SU-DHL-6 (cell line): Measurements from ENCODE around the gene ZCCHC7.
A peak's percentile ranks its signal among the peaks of the same experiment; 100 is the strongest.
"Not testable (repeated sequence)": the region's sequence is repeated elsewhere in the genome, so short reads cannot be mapped to it uniquely, and the experiment has no call there.

ENCODE experiments used
- H2AFZ ChIP-seq: fragments of 200-600 bp; sonication (generic); 2 replicates; pipeline ENCODE4 v1.6.1; 2014; ENCODE audit warnings: low read depth, mild to moderate bottlenecking, moderate library complexity, mixed read lengths, antibody characterized with exemption, low read length; ENCODE audit not compliant: severe bottlenecking
- H3F3A ChIP-seq: fragments of 200-600 bp; shearing (Covaris generic); 2 replicates; pipeline ENCODE4 v1.6.0; 2016; ENCODE audit warnings: antibody characterized with exemption, mild to moderate bottlenecking; ENCODE audit not compliant: insufficient read depth
- H3K27ac ChIP-seq: fragments of 200-600 bp; sonication (generic); 2 replicates; pipeline ENCODE4 v1.5.1; 2016; ENCODE audit warnings: low read depth, mild to moderate bottlenecking, low read length, moderate library complexity, mixed read lengths
- H3K27me3 ChIP-seq: fragments of 200-600 bp; sonication (generic), shearing (Covaris generic); 2 replicates; pipeline ENCODE4 v1.6.0; 2014; ENCODE audit warnings: mild to moderate bottlenecking, low read length
- H3K36me3 ChIP-seq: fragments of 200-600 bp; sonication (generic); 2 replicates; pipeline ENCODE4 v1.6.1; 2014; ENCODE audit warnings: mild to moderate bottlenecking, low read length, mixed read lengths
- H3K4me2 ChIP-seq: fragments of 300-600, 200-600 bp; shearing (Covaris generic), sonication (generic); 2 replicates; pipeline ENCODE4 v1.6.0; 2014; ENCODE audit warnings: low read length, low read depth, mild to moderate bottlenecking; ENCODE audit not compliant: poor library complexity, severe bottlenecking
- H3K4me3 ChIP-seq: fragments of 200-600 bp; sonication (generic); 2 replicates; pipeline ENCODE4 v1.5.1; 2014; ENCODE audit warnings: antibody characterized with exemption, low read length, mild to moderate bottlenecking, mixed read lengths; ENCODE audit not compliant: insufficient read depth, poor library complexity, severe bottlenecking
- H3K79me2 ChIP-seq: fragments of 200-600 bp; sonication (generic); 2 replicates; pipeline ENCODE4 v1.6.1; 2014; ENCODE audit warnings: mild to moderate bottlenecking, low read length, moderate library complexity; ENCODE audit not compliant: insufficient read depth
- H3K9ac ChIP-seq: fragments of 200-600 bp; sonication (generic); 2 replicates; pipeline ENCODE4 v1.7.0; 2014; ENCODE audit warnings: mild to moderate bottlenecking, low read length
- H3K9me2 ChIP-seq: fragments of 200-600 bp; sonication (generic); replicated peaks from 2 replicates; pipeline ENCODE4 v1.6.1; 2014; ENCODE audit warnings: low read length; ENCODE audit not compliant: insufficient read depth
- H3K9me3 ChIP-seq: fragments of 200-600 bp; sonication (generic); 2 replicates; pipeline ENCODE4 v1.6.1; 2014; ENCODE audit warnings: low read length, mixed read lengths; ENCODE audit not compliant: insufficient read depth
- H4K20me1 ChIP-seq: fragments of 200-600 bp; sonication (generic); 2 replicates; pipeline ENCODE4 v1.6.1; 2014; ENCODE audit warnings: low read depth, mild to moderate bottlenecking, antibody characterized with exemption, low read length, moderate library complexity, mixed read lengths
- CTCF ChIP-seq: fragments of 200-600 bp; sonication (generic); IDR thresholded peaks from one replicate; pipeline ENCODE4 v1.5.1; 2017; ENCODE audit warnings: antibody characterized with exemption, mild to moderate bottlenecking, low read length, moderate library complexity; ENCODE audit not compliant: insufficient read depth, poor library complexity, severe bottlenecking
- EZH2phosphoT487 ChIP-seq: fragments of 200-600 bp; sonication (generic), shearing (Covaris generic); conservative IDR thresholded peaks from 2 replicates; pipeline ENCODE4 v1.6.1; 2018; ENCODE audit warnings: mild to moderate bottlenecking, antibody characterized with exemption, low read length, moderate library complexity, mixed read lengths

ZCCHC7 gene

GRCh38 chr9:37202091-37202490, 81.7 kb downstream of the ZCCHC7 start:
- peak overlapping the region; percentile 0 for H3K4me2 ChIP-seq
- H3K79me2 ChIP-seq, result peaks cover 74% of the 10 kb centered on the region
- H2AFZ ChIP-seq, result no peak overlapping the region
- peaks cover 59% of the 10 kb centered on the region for H3F3A ChIP-seq
- H4K20me1 ChIP-seq, result no peaks in the 10 kb centered on the region
- H3K9me2 ChIP-seq, result no peaks in the 10 kb centered on the region
- H3K4me3 ChIP-seq, result no peak overlapping the region
- H3K36me3 ChIP-seq, result peaks cover 42% of the 10 kb centered on the region
- TF ChIP-seq CTCF, result no peak
- TF ChIP-seq EZH2phosphoT487, result no peak
- H3K9me3 ChIP-seq, result peaks cover 7% of the 10 kb centered on the region; the same call in 1 of the 2 replicates
- no peak overlapping the region for H3K9ac ChIP-seq
- peak overlapping the region; percentile 97 for H3K27ac ChIP-seq
- H3K27me3 ChIP-seq, result no peaks in the 10 kb centered on the region

GRCh38 chr9:37203456-37203855, 83.1 kb downstream of the ZCCHC7 start:
- not testable (repeated sequence) for H3K9me2 ChIP-seq, H3K27me3 ChIP-seq, H3K9ac ChIP-seq, H3K9me3 ChIP-seq, H4K20me1 ChIP-seq, H2AFZ ChIP-seq, H3K4me3 ChIP-seq, H3K4me2 ChIP-seq
- Histone ChIP-seq H3K27ac (peak overlapping the region; percentile 83), H3F3A (peaks cover 59% of the 10 kb centered on the region), H3K79me2 (peaks cover 87% of the 10 kb centered on the region), H3K36me3 (peaks cover 49% of the 10 kb centered on the region)

- Histone ChIP-seq H3K4me2 (peak overlapping the region; percentile 58), H3K9ac (peak overlapping the region; percentile 39), H3K36me3 (peaks cover 46% of the 10 kb centered on the region), H3K27me3 (no peaks in the 10 kb centered on the region), H3K79me2 (peaks cover 96% of the 10 kb centered on the region), H3K4me3 (no peak overlapping the region), H2AFZ (no peak overlapping the region), H3F3A (peaks cover 64% of the 10 kb centered on the region), H3K9me3 (peaks cover 7% of the 10 kb centered on the region; the same call in 1 of the 2 replicates), H4K20me1 (no peaks in the 10 kb centered on the region), H3K27ac (peak overlapping the region; percentile 83), H3K9me2 (no peaks in the 10 kb centered on the region)
- no peak for TF ChIP-seq EZH2phosphoT487
- no peak for TF ChIP-seq CTCF
Observed at GRCh38 chr9:37206121-37206620, 85.8 kb downstream of the ZCCHC7 start.

- peak overlapping the region; percentile 58 for H3K4me2 ChIP-seq
- peaks cover 36% of the 10 kb centered on the region for H3K36me3 ChIP-seq
Observed at GRCh38 chr9:37209431-37210386, 89.3 kb downstream of the ZCCHC7 start.

More at GRCh38 chr9:37209431-37210386, 89.3 kb downstream of the ZCCHC7 start:
- TF ChIP-seq EZH2phosphoT487 (no peak), CTCF (no peak)
- H3K9me2 ChIP-seq, result no peaks in the 10 kb centered on the region
- H3K27me3 ChIP-seq, result no peaks in the 10 kb centered on the region
- no peaks in the 10 kb centered on the region for H4K20me1 ChIP-seq
- no peaks in the 10 kb centered on the region for H3K9me3 ChIP-seq
- peaks cover 75% of the 10 kb centered on the region for H3F3A ChIP-seq
- no peak overlapping the region for H2AFZ ChIP-seq
- H3K9ac ChIP-seq, result peak overlapping the region; percentile 33
- peak overlapping the region; percentile 11 for H3K4me3 ChIP-seq
- H3K79me2 ChIP-seq, result peaks cover 94% of the 10 kb centered on the region
- H3K27ac ChIP-seq, result peak overlapping the region; percentile 83
